ENCODE measurements around the gene NIPAL3. TPM values are rescaled to one million over a fixed set of nuclear protein-coding genes. Genes with fewer than 3 reads are reported as not detected.
A peak's percentile ranks its signal among the peaks of the same experiment; 100 is the strongest.

The NIPAL3 gene
- total RNA-seq, 1 experiment from 2014 or later = 7.7 TPM

GRCh38 chr1:24425922-24426321 lies 10.3 kb downstream of the NIPAL3 start:
- no CpG with 5 or more reads among the region's 7 CpGs for WGBS (ENCODE audit: extremely low coverage, insufficient read length, low lambda C conversion rate)
- no peaks in the 10 kb centered on the region for H3K79me1 ChIP-seq (ENCODE audit: insufficient read depth, low read depth, low read length, poor library complexity, severe bottlenecking)
- no peak overlapping the region for H4K91ac ChIP-seq (ENCODE audit: insufficient read length, low read depth, low read length)
- H3K56ac ChIP-seq (ENCODE audit: insufficient read length, low read depth, low read length) = no peak overlapping the region
- no peaks in the 10 kb centered on the region for H4K20me1 ChIP-seq (ENCODE audit: control insufficient read depth, insufficient read depth, insufficient read length)
- no peak overlapping the region for H2BK12ac ChIP-seq (ENCODE audit: insufficient read length, low read depth, low read length)
- H3K9me3 ChIP-seq (ENCODE audit: control insufficient read depth, low read depth, low read length) = no peaks in the 10 kb centered on the region
- H3T11ph ChIP-seq (ENCODE audit: low read length) = no peak overlapping the region
- no peak overlapping the region for H2BK120ac ChIP-seq (ENCODE audit: low read depth, low read length, poor library complexity, severe bottlenecking)
- no peak overlapping the region for H3K4me3 Mint-ChIP-seq
- H3K27ac Mint-ChIP-seq = peak overlapping the region in 2 of 3 experiments; percentile 91 to 93; a peak in 2 of 7 replicates
- H4K8ac ChIP-seq (replicated peaks; ENCODE audit: insufficient read length, low read depth, low read length) = no peak overlapping the region
- peaks cover 6 to 13% of the 10 kb centered on the region in 2 experiments for H3K4me1 Mint-ChIP-seq
- no peak overlapping the region for H2BK15ac ChIP-seq (ENCODE audit: low read depth, low read length)
- H2BK5ac ChIP-seq (ENCODE audit: insufficient read length, low read length) = no peak overlapping the region
- H3K9me3 Mint-ChIP-seq = no peaks in the 10 kb centered on the region
- no peak overlapping the region for H3K18ac ChIP-seq (ENCODE audit: insufficient read length, low read depth, low read length)
- H2AFZ ChIP-seq (ENCODE audit: low read length) = no peak overlapping the region
- H3K79me2 ChIP-seq (ENCODE audit: insufficient read depth, low read length) = no peaks in the 10 kb centered on the region
- no peaks in the 10 kb centered on the region for H3K4me1 ChIP-seq (ENCODE audit: insufficient read depth, low read length)
- H3K4ac ChIP-seq (ENCODE audit: low read depth, low read length) = no peak overlapping the region
- H3K4me2 ChIP-seq (ENCODE audit: insufficient read depth, insufficient read length, low read length) = no peak overlapping the region
- H2BK20ac ChIP-seq (ENCODE audit: low read depth, low read length, poor library complexity, severe bottlenecking) = no peak overlapping the region
- DNase-seq = no peak
- no peaks in the 10 kb centered on the region for H3K27me3 ChIP-seq (ENCODE audit: insufficient read depth, low read length)
- TF ChIP-seq CTCF (conservative IDR thresholded peaks at IDR 0.05) = no peak
- peaks cover 0 to 3% (median 0%) of the 10 kb centered on the region in 3 experiments; a peak in 1 of 7 replicates for H3K36me3 Mint-ChIP-seq (ENCODE audit: insufficient read depth in 1 of 3, low read depth in 3 of 3)
- no peak overlapping the region for H3K14ac ChIP-seq (ENCODE audit: insufficient read depth, low read length)
- H2AK5ac ChIP-seq (ENCODE audit: insufficient read length, low read length) = no peak overlapping the region
- no peak overlapping the region for H3K9ac ChIP-seq (ENCODE audit: extremely low read depth, insufficient read length, low read length)
- H4K5ac ChIP-seq (ENCODE audit: insufficient read length, low read depth, low read length) = no peak overlapping the region
- H3K27me3 Mint-ChIP-seq (ENCODE audit: low read depth) = no peaks in the 10 kb centered on the region
- H3K27ac ChIP-seq (ENCODE audit: insufficient read length, low read depth, low read length) = no peak overlapping the region
- H3K23ac ChIP-seq (ENCODE audit: insufficient read length, low read depth, low read length) = no peak overlapping the region
- no peaks in the 10 kb centered on the region for H3K23me2 ChIP-seq (ENCODE audit: insufficient read length, low read depth, low read length, poor library complexity, severe bottlenecking)

All from H9 (cell line).